ENCODE data around the gene TUBB. TPM values are rescaled to one million over a fixed set of nuclear protein-coding genes. Genes with fewer than 3 reads are reported as not detected.

Gene TUBB
- total and polyA plus RNA-seq, 9 of the 15 experiments (the other 6 are each of a cell fraction or from before 2014, with no cell fraction given), result 971 to 2,870 (median 1,478) TPM

DNA sequence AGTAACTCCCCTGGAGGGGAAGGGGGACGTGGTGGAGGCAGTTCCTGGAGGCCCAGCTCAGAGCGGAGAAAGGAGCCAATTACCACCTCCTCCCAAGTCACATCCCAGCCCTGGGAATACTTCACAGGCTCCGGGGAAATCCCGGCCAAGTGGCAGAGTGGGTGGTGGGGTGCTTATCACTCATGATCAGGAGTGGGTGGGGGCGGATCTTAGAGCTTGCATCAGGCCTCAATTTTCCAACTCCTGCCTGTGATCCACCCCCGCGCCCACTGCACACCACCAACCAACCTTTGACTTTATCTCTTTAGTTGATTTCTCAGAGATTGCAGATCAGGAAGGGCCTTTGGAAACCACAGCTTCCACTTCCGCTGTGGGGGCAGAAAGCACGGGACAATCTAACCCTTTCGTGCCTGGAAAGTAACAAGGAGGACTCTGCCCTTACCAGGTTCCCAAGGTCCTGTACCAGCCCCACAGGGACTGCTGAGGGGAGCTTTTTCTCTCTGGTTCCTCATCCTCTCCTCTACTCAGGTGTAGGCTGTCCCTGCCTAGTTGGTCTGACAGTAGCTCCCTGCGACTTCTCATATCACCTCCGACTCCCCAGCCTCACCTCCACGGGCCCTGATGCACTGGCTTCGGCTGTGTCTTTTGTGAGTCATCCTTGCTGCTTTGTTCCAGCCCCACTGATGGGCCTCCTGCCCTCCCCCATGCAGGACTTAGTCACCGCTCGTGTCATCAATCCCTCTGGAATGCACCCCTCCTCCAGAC is 49.1 kb downstream of the TUBB start (continued):
- peak; percentile 50; the same call in 1 of the 2 replicates for TF ChIP-seq ERF (CRISPR knock-in tag; IDR thresholded peaks at IDR 0.05)
- TF ChIP-seq RBM22 (IDR thresholded peaks at IDR 0.05; ENCODE audit: low read depth, low read length, poor library complexity, severe bottlenecking), result no peak
- TF ChIP-seq SP2 (IDR thresholded peaks at IDR 0.05; ENCODE audit: extremely low read depth, low read depth, low read length, poor library complexity, severe bottlenecking), result no peak
- TF ChIP-seq CBX5 (IDR thresholded peaks at IDR 0.05; ENCODE audit: borderline replicate concordance, low read depth), result no peak
- no peak for TF ChIP-seq KDM2B (CRISPR knock-in tag; IDR thresholded peaks at IDR 0.05)
- TF ChIP-seq CCNT2 (IDR thresholded peaks at IDR 0.05; ENCODE audit: borderline replicate concordance, extremely low read depth, insufficient read length, low read depth, low read length), result peak; percentile 76
- TF ChIP-seq DPF2 (IDR thresholded peaks at IDR 0.05), result peak; percentile 97
- TF ChIP-seq FOXM1 (IDR thresholded peaks at IDR 0.05; ENCODE audit: low read depth), result no peak; the same call in none of the 2 replicates
- no peak for TF ChIP-seq FOXM1 (CRISPR knock-in tag; IDR thresholded peaks at IDR 0.05; ENCODE audit: low read depth)
- TF ChIP-seq, protein P1, sequence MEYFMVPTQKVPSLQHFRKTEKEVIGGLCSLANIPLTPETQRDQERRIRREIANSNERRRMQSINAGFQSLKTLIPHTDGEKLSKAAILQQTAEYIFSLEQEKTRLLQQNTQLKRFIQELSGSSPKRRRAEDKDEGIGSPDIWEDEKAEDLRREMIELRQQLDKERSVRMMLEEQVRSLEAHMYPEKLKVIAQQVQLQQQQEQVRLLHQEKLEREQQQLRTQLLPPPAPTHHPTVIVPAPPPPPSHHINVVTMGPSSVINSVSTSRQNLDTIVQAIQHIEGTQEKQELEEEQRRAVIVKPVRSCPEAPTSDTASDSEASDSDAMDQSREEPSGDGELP (CRISPR knock-in tag; IDR thresholded peaks at IDR 0.05; ENCODE audit: borderline replicate concordance), result peak; percentile 73; the same call in 1 of the 2 replicates
- TF ChIP-seq YY1 (IDR thresholded peaks at IDR 0.05; ENCODE audit: borderline replicate concordance in 1 of 3, control insufficient read depth in 1 of 3, extremely low read depth in 1 of 3, insufficient read depth in 3 of 3, insufficient read length in 1 of 3, insufficient replicate concordance in 2 of 3, low read depth in 1 of 3, low read length in 2 of 3), result peak in 1 of 3 experiments; percentile 51
- no peak for TF ChIP-seq HMG20A (CRISPR knock-in tag; conservative IDR thresholded peaks at IDR 0.05)
- no peak for TF ChIP-seq RBM15 (IDR thresholded peaks at IDR 0.05; ENCODE audit: insufficient read depth, low read length)
- peak; percentile 94 for TF ChIP-seq SMARCC2 (IDR thresholded peaks at IDR 0.05; ENCODE audit: low read depth)
- TF ChIP-seq NFATC3 (IDR thresholded peaks at IDR 0.05), result no peak
- peak; percentile 46 for TF ChIP-seq DACH1 (IDR thresholded peaks at IDR 0.05; ENCODE audit: partially characterized antibody)
- no peak for TF ChIP-seq CCAR2 (IDR thresholded peaks at IDR 0.05; ENCODE audit: low read depth, low read length)
- no peak for TF ChIP-seq ZNF232 (CRISPR knock-in tag; IDR thresholded peaks at IDR 0.05)
- TF ChIP-seq POLR3A (IDR thresholded peaks at IDR 0.05; ENCODE audit: borderline replicate concordance, extremely low read depth, insufficient read depth, insufficient read length), result no peak
- TF ChIP-seq FOXP1 (CRISPR knock-in tag; IDR thresholded peaks at IDR 0.05), result no peak; the same call in 1 of the 2 replicates

All from K562 (cell line).